ENCODE data around the gene ANAPC4.

GRCh38 chr4:25379591-25379990 is 2.5 kb downstream of the ANAPC4 start:
- TF ChIP-seq ZNF76 (tag by site-specific recombination; IDR thresholded peaks at IDR 0.05; ENCODE audit: borderline replicate concordance, low read depth), result no peak
- TF ChIP-seq REST (tag by site-specific recombination; IDR thresholded peaks at IDR 0.05), result no peak
- TF ChIP-seq AEBP2 (tag by site-specific recombination; IDR thresholded peaks at IDR 0.05; ENCODE audit: borderline replicate concordance), result no peak
- no peak for TF ChIP-seq KLF10 (tag by site-specific recombination; IDR thresholded peaks at IDR 0.05)
- no peak for TF ChIP-seq ZNF510 (tag by site-specific recombination; IDR thresholded peaks at IDR 0.05; ENCODE audit: insufficient replicate concordance)
